M059J (cell line): Measurements from ENCODE around the gene TRIP6. TPM values are rescaled to one million over a fixed set of nuclear protein-coding genes. Genes with fewer than 3 reads are reported as not detected.
A peak's percentile ranks its signal among the peaks of the same experiment; 100 is the strongest.
"Not testable (repeated sequence)": the region's sequence is repeated elsewhere in the genome, so short reads cannot be mapped to it uniquely, and the experiment has no call there.

Experiments
- DNase-seq: peaks from one replicate; pipeline ENCODE4 v3.0.0-alpha.2; 2012; ENCODE audit warnings: low read depth
- total RNA-seq: library from RNA; depleted of rRNA; stranded (reverse); fragments of >200 nt; shearing (Covaris generic); gene quantifications from 2 replicates; pipeline ENCODE4 v1.2.3, GENCODE V29; 2014

Gene TRIP6
- total RNA-seq, 1 experiment from 2014 or later: 106 TPM

GRCh38 chr7:100890653-100891567, 23.7 kb downstream of the TRIP6 start:
- DNase-seq: no peak

GRCh38 chr7:100891568-100892247, 24.5 kb downstream of the TRIP6 start:
- DNase-seq: peak; percentile 79

- DNase-seq: no peak
Observed at GRCh38 chr7:100892364-100893317, 25.5 kb downstream of the TRIP6 start.

- DNase-seq: no peak
Observed at GRCh38 chr7:100893318-100893895, 26.2 kb downstream of the TRIP6 start.

- no peak for DNase-seq
Observed at GRCh38 chr7:100893910-100894721, 26.9 kb downstream of the TRIP6 start.

GRCh38 chr7:100894860-100895700, 27.9 kb downstream of the TRIP6 start:
- DNase-seq: no peak

GRCh38 chr7:100895701-100895955, 28.4 kb downstream of the TRIP6 start, which contains the start of gene ACHE:
Gene ACHE (minus strand): TSS chr7:100895888. CDS start chr7:100894232, 1,656 bp downstream.
- no peak for DNase-seq

GRCh38 chr7:100895956-100896731, 29.0 kb downstream of the TRIP6 start:
- no peak for DNase-seq

GRCh38 chr7:100896732-100897608, 29.8 kb downstream of the TRIP6 start:
- no peak for DNase-seq

- DNase-seq: no peak
Observed at GRCh38 chr7:100897772-100898454, 30.7 kb downstream of the TRIP6 start.

- no peak for DNase-seq
Observed at GRCh38 chr7:100899432-100899831, 32.2 kb downstream of the TRIP6 start.

- no peak for DNase-seq
Observed at GRCh38 chr7:100900978-100901377, 33.8 kb downstream of the TRIP6 start.

- no peak for DNase-seq
Observed at GRCh38 chr7:100901921-100902332, 34.7 kb downstream of the TRIP6 start.

- no peak for DNase-seq
Observed at GRCh38 chr7:100902638-100903037, 35.5 kb downstream of the TRIP6 start.

- DNase-seq: no peak
Observed at GRCh38 chr7:100908512-100908911, 41.3 kb downstream of the TRIP6 start.

- not testable (repeated sequence) for DNase-seq
Observed at GRCh38 chr7:100910443-100910842, 43.3 kb downstream of the TRIP6 start.

GRCh38 chr7:100911484-100911883, 44.3 kb downstream of the TRIP6 start:
- no peak for DNase-seq
